GM12875 (cell line): ENCODE results near the gene USP35.
"Not testable (repeated sequence)": the region's sequence is repeated elsewhere in the genome, so short reads cannot be mapped to it uniquely, and the experiment has no call there.

Source experiments
- H3K4me3 ChIP-seq: one replicate; pipeline ENCODE4 v1.5.1; 2011; ENCODE audit warnings: low read depth, low read length, control low read depth
- TF ChIP-seq, protein P1 (sequence below): IDR thresholded peaks from 2 replicates; pipeline ENCODE4 v1.5.1; 2011; ENCODE audit warnings: low read depth, mild to moderate bottlenecking, control low read depth, inconsistent platforms, low read length, moderate library complexity, borderline replicate concordance; ENCODE audit not compliant: insufficient read depth

The USP35 gene

DNA sequence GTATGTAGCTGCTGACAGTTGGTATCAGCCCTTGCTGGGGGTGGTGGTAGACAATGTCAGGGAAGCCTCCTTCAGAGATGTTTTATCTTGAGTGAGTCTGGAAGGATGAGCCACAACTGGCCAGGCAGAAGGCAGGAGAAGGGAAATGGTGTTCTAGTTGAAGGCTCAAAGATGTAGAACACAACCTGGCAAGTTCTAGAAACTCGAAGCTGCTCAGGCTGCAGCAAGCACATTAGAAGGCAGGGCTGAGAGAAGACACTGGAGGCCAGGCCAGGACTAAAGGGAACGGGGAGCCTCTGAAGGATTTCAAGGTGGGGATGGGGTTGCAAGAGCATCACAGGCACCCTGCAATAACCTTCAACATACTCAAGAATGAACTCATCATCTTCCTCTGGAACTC lies 40.4 kb downstream of the USP35 start:
- H3K4me3 ChIP-seq, result no peak overlapping the region
- TF ChIP-seq, protein P1, sequence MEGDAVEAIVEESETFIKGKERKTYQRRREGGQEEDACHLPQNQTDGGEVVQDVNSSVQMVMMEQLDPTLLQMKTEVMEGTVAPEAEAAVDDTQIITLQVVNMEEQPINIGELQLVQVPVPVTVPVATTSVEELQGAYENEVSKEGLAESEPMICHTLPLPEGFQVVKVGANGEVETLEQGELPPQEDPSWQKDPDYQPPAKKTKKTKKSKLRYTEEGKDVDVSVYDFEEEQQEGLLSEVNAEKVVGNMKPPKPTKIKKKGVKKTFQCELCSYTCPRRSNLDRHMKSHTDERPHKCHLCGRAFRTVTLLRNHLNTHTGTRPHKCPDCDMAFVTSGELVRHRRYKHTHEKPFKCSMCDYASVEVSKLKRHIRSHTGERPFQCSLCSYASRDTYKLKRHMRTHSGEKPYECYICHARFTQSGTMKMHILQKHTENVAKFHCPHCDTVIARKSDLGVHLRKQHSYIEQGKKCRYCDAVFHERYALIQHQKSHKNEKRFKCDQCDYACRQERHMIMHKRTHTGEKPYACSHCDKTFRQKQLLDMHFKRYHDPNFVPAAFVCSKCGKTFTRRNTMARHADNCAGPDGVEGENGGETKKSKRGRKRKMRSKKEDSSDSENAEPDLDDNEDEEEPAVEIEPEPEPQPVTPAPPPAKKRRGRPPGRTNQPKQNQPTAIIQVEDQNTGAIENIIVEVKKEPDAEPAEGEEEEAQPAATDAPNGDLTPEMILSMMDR, result no peak

DNA sequence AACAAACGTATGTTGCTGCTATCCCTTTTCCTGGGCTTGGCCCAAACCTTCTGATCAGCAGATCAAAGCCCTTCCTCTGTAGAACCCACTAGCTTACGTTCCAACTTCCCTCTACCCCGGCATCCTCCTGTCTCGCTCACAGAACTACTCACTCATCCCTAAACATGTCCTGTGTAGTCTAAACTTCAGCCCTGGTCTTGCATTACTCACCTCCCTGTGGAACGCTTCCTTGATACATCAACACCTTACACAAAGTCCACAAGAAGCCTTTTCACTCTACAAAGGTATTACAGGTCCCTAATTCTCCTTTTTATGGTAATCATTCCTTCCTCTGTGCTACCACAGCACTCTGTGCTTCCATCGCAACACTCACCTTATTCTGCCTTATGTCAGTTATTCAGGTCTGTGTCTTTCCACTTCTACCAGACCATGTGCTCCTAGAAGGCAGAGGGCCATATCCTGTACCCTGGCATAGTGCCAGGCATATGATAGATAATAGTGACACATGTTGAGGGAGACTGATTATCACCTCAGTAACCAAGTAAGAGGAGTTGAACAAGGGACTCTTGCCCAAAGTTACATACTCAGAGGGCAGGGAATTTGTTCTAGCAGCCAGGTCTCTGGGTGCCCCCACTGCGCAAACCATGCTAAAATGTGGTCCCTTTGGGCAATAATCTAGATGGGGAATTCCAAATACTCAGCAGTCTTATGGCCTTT lies 41.6 kb downstream of the USP35 start:
- TF ChIP-seq, protein P1, result no peak

DNA sequence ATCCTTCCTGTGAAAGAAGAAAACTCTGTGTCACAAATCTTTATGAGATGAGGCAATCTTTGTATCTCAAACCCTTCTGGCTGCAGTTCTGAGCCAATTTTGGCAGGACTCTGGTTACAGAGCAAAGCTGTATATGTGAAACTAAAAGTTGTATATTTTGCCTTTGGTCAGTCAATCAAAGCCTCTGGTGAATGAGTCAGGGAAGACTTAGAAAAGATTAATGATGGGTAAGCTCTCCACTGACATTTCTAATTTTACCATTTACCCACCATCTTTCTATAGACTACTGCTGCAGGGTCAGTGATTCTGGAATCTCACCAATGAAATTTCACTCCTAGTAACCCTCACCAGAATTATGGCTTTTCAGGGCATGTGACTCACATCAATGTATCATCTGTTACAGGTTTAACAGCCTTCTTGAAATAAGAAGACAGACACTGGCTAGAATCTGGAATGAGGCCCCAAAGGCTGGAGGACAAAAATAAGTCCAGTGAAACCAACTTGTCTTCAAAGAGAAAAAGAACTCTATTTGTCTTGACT lies 43.3 kb downstream of the USP35 start:
- TF ChIP-seq, protein P1, result no peak

More for the DNA sequence above, 41.6 kb downstream of the USP35 start:
- no peak overlapping the region for H3K4me3 ChIP-seq

DNA sequence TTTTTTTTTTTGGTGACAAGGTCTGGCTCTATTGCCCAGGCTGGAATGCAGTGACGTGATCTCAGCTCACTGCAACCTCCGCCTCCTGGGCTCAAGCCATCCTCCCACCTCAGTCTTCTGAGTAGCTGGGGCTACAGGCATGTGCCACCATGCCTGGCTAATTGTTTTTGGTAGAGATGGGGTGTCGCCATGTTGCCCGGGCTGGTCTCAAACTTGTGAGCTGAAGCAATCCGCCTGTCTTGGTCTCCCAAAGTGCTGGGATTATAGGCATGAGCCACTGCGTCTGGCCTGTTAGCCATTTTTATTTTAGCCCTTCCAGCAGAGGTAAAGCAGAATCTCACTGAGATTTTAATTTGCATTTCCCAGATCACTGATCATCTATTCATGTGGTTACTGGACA lies 44.3 kb downstream of the USP35 start:
- H3K4me3 ChIP-seq, result not testable (repeated sequence)

More for the DNA sequence above, 43.3 kb downstream of the USP35 start:
- H3K4me3 ChIP-seq, result no peak overlapping the region

DNA sequence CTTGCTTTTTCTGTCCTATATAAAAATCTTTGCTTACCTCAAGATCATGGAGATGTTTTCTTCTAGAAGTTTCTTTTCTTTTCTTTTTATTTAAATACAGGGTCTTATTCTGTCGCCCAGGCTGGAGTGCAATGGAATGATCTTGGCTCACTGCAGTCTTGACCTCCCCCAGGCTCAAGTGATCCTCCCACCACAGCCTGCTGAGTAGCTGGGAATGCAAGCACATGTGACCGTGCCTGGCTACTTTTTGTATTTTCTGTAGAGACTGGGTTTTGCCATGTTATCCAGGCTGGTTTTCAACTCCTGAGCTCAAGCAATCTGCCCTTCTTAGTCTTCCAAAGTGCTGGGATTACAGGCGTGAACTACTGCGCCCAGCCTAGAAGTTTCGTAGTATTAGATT lies 45.3 kb downstream of the USP35 start:
- TF ChIP-seq, protein P1, result no peak
- H3K4me3 ChIP-seq, result no peak overlapping the region

DNA sequence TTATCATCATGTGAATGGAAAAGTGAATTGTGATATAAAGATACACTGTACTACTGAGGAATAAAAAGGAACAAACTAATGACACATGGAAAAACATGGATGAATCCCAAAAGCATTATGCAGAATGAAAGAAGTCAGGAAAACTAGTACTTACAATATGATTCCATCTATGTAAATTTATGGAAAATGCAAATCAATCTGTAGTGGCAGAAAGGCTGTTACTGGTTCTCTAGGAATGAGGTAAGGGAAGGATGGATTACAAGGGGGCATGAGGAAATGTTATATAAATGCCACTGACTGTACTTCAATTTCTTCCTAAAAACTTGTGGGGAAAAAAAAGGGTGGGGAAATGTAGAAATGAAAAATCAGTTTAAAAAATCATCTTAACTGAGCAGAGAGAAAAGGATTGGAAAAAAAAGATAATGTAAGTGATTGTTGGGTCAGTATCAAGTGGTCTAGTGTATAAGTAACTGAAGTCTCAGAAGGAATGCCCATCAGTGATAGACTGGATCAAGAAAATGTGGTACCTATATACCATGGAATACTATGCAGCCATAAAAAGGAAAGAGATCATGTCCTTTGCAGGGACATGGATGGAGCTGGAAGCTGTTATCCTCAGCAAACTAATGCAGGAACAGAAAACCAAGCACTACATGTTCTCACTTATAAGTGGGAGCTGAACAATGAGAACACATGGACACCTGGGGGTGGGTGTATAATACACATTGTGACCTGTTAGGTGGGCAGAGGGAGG lies 48.8 kb downstream of the USP35 start:
- H3K4me3 ChIP-seq, result no peak overlapping the region
- TF ChIP-seq, protein P1, result no peak

DNA sequence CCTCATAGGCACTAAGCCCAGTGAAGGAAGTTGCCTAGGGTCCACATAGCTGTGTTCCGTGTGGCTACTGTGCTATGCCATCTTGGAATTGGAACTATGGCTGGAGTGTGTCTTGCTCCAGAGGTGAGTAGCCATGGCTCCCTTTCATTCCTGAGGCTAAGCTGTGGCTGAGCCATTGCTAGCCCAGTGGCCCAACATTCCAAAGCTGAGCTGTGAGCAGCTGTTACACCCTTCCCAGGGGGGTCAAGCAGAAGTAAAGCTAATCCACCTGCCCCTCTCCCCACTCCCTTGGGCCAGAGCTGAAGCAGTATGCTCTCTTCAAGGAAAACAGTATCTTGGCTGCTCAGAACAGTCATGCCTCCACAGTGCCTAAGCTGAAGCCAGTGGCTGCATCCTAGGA lies 51.1 kb downstream of the USP35 start:
- H3K4me3 ChIP-seq, result no peak overlapping the region
- TF ChIP-seq, protein P1, result no peak
